GM18511 (cell line): ENCODE measurements around the gene SULT1B1.
"Not testable (repeated sequence)": the region's sequence is repeated elsewhere in the genome, so short reads cannot be mapped to it uniquely, and the experiment has no call there.

Experiments
- ATAC-seq: cut with Tn5 transposase; IDR thresholded peaks from one replicate; pipeline ENCODE4 v1.9.1; 2021; ENCODE audit warnings: mild to moderate bottlenecking, moderate library complexity; ENCODE audit not compliant: unreplicated experiment

The SULT1B1 gene

DNA sequence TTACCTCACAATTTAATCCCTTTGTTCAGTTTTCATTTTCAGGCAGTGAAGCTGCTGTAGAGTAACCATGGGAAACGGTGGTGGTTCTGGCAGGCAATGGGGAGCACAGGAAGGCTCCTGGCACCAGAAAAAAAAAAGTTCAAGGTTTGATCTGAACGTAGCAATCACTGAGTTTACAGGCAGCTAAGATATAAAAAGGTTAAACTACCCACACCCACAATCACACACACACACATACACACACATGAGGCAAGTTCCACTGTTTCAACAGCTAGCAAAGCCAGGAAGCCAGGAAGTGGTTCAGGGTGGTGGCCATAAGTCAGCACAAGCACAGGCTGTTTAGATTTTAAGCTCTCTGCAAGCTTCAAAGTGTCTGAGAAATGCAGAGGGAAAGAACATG, at the start of gene SULT1B1:
SULT1B1 (minus strand) TSS at position 166 of the 400 bp plus-strand sequence. CDS start 5,403 bp downstream, outside the sequence.
- no peak for ATAC-seq

- ATAC-seq = no peak
Observed at GRCh38 chr4:69800599-69800998, 40.2 kb upstream of the SULT1B1 start.

GRCh38 chr4:69799337-69799736, 38.9 kb upstream of the SULT1B1 start:
- ATAC-seq = no peak

DNA sequence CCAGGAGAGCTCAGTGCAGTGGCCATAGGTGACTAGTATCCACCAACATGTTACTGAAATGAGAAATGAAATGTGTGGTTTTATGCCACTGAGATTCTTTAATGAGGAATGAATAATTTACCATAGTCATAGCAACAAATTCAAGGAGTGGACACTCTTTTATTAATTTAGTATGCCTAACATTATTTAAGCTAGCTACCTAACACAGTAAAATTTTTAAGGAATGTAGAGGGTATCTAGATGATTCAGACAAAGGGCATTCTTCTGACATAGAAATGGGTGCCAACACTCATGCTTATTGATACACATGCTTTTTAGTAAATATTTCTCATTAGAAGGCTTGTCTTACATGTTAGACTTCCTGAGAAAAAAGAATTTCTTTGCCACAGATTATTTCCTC, 33.3 kb upstream of the SULT1B1 start:
- ATAC-seq = no peak

DNA sequence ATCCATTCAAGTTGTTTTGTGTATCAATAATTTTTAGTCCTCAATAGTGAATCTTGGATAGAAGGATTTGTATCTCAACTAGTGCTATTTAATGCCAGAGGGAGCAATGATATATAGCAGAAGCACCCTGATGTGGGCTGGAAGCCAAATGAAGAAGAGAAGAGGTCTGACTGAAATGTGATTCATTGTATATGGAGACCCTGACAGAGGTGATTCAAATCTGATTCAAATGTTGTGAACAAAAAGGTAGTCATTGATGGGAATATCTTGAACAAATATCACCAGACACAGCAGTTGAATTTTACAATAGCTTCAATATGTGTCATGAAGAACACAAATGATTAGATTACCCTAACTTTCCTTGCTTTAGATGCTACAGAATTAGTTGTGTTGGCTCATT, 27.5 kb upstream of the SULT1B1 start:
- ATAC-seq = no peak

- ATAC-seq = no peak
Observed at GRCh38 chr4:69786547-69786946, 26.1 kb upstream of the SULT1B1 start.

DNA sequence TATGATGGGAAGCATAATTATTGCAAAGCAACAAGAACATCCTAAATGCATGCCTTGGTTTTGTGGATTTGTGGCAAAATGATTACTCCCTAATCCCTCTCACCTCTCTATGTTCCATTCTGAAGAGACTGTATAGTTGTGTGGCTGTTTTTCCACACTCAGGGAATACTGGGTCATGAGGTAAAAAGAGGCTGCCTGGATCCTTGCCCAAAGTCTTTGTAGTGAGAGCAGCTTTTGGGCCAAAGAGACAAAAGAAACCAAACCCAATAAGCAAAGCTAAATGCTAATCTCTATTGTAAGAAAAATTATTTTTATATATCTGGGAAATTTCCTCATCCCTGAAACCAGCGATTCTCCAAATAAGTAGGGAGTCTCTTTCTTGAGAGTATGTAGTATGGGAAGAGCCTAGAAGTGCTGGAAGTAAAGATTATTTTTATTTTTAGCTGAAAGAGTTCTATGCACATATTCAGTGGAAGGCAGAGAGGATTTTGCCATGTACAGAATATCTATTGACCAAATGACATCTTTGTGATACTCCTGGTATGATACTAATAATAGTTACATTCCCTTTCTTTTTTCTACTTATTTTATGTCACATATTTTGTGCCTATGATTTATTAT, 24.9 kb upstream of the SULT1B1 start:
- no peak for ATAC-seq

- no peak for ATAC-seq
Observed at GRCh38 chr4:69782651-69783310, 22.4 kb upstream of the SULT1B1 start.

DNA sequence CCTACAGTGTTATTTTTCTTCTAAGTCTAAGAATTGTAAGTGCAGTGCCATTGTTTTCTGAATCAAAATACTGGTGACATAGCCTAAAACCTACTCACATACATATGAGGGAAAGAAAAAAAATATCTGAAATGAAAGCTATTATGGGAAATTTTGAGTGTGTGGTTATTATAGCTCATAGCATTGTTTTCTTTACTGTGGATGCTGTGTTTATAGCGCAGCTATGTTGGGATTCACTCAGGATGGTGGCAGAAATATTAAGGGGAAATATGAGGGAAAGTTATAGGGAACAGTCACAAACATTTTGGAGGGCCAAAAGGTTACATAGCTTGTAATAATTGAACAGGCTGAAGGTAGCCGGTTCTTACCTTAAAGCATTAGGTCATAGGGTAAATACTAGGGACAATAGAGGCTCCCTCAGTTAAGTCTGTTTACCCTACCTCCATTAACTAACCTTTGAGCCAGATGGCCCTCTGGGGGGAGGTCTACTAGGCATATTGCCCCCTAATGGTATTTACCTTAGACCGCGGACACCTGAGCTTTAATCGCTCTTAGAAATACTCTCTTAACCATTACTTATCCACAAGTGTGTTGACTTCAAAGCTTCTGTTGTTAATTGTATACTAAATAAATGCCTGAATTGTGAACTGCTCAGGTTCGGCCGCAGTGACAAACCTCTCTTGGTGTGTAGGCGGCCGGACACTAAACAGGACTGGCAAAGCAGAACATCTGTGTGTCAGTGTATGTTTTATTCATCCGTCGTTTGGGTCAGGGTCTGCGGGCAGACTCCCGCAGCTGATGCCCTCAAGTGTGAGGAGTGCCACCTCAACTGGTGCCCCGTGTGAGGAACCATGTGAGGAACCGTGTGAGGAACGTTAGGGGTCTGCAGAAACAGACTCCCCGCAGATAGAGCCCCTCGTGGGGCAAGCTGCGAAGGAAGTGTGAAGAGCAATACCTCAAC, 21.3 kb upstream of the SULT1B1 start:
- no peak for ATAC-seq

DNA sequence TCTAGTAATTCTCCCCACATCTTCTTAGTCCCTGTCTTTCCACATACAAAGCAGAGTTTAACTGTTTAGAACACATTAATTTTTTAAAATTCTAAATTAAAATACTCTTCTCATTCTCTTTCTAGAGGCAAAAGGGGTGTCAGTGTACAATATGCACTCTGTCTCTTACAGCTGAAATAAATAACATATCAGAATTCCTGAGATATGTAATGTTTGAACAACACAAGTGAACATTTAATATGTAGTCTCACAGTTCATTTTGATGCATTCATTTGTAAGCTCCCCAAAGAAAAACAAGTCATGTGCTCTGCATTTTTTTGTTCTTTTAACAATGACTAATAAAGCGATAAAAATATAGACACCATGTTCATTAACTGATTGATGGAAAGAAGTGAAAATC, 19.7 kb upstream of the SULT1B1 start:
- ATAC-seq = no peak

- ATAC-seq = no peak
Observed at GRCh38 chr4:69776696-69777095, 16.3 kb upstream of the SULT1B1 start.

- no peak for ATAC-seq
Observed at GRCh38 chr4:69775321-69775867, 15.0 kb upstream of the SULT1B1 start.

- ATAC-seq = no peak
Observed at GRCh38 chr4:69773484-69773883, 13.1 kb upstream of the SULT1B1 start.

DNA sequence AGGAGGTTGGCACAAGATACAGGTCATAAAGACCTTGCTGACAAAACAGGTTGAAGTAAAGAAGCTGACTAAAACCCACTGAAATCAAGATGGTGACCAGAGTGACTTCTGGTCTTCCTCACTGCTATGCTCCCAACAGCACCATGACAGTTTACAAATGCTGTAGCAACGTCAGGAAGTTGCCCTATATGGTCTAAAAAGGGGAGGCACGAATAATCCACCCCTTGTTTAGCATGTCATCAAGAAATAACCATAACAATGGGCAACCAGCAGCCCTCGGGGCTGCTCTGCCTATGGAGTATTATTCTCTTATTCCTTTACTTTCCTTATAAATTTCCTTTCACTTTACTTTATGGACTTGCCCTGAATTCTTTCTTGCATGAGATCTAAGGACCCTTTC, 8.1 kb upstream of the SULT1B1 start:
- not testable (repeated sequence) for ATAC-seq

- ATAC-seq = no peak
Observed at GRCh38 chr4:69765751-69766150, 5.3 kb upstream of the SULT1B1 start.

GRCh38 chr4:69764311-69764710, 3.9 kb upstream of the SULT1B1 start:
- no peak for ATAC-seq

DNA sequence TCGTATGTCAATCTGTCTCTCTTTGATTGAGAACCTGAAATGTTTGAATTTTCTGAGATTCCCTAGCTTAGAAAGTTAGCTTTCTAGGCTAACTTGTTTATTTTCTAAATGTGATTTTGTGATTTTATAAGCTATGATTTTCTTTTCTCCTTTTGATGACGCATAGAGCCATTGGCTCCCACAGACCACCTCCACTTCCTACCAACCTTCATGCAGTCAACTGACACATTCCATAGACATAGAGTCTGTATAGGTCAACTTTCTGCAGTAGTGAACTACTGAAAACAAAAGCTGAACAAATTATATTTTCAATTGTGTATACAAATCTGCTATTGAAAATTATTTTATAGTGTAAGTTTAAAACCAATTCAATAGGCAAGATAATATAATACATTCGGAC, 2.8 kb upstream of the SULT1B1 start:
- ATAC-seq = no peak

DNA sequence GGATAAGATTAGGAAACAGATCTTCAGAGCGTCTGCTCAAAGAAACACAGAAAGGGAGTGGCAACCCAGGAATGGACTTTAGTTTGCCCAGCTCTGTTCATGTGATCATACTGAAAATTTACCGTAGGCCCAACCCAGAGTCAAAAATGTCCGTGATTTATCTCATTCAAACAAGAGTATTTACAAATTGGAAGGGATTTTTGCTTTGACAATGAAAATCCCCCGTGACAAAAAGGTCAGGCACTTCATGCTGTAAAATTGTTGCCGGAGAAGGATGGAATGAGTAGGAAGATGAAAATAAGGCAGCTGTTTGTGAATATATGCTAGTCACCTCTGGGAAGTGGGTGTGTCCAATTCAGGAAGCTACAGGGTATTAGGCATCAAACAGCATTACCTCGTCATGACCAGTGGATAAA, 1.2 kb downstream of the SULT1B1 start:
- ATAC-seq = no peak

- ATAC-seq = no peak
Observed at GRCh38 chr4:69757464-69757863, 3.0 kb downstream of the SULT1B1 start.

DNA sequence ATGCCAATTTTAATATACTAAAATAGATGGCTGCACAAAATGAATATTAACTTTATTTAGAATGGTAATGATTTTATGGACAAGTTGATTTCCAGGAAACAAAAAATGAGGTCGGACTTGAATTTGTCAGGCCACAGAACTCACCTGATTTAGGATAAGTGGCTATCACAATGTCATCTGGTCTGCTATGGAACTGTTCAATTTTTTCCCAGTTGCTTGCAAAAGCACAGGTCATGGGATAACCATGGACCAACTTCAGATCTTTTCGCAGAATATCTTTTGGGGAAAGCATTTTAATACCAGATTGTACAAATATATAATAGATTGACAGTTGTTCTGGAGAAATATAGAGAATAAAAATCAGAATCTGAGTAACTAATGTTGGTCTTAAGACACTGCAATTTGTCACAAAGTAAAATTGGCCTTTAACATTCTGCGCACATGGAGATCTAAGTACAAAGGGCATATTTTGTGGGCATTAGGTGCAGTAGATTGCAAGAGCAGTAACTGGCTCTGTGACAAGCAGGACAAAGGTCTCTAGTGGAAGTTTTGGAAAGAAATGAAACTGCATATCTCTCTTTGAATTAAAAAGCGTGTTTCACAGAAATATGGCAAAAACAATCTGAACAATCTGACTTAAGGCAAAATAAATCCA, 5.4 kb downstream of the SULT1B1 start:
- ATAC-seq = no peak

DNA sequence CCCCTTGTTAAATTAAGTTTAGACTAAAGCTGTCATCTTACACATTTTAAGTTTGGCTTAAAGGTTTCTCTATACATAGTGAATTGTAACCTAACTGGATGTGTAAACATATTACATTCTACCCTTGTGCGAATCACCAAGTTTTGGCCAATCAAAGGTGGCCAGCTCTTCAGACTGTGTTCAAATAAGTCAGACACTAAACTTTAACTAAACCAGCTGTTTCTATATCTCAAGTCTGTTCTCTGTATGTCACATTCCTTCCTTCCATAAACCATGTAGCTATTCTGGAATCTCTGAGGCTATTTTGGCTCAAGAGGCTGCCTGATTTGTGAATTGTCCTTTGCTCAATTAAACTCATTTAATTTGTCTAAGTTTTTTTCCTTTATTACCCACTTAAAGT, 6.7 kb downstream of the SULT1B1 start:
- no peak for ATAC-seq
